AG08396 (cell line): ENCODE data around the gene FCN2.

ENCODE experiments used
- DNase-seq: peaks from one replicate; pipeline ENCODE4 v3.0.0; 2012; ENCODE audit warnings: low spot score, mixed read lengths

The FCN2 gene

GRCh38 chr9:134933076-134933659 is 52.6 kb downstream of the FCN2 start:
- DNase-seq, result no peak

- DNase-seq, result no peak
These were observed 54.5 kb downstream of the FCN2 start for GRCh38 chr9:134935056-134935640.

- DNase-seq, result no peak
These were observed 55.2 kb downstream of the FCN2 start for GRCh38 chr9:134935701-134936345.

- DNase-seq, result no peak
These were observed 55.9 kb downstream of the FCN2 start for GRCh38 chr9:134936346-134937163.
